NCI-H2107 (cell line): Measurements from ENCODE around the gene MSRB1.
A peak's percentile ranks its signal among the peaks of the same experiment; 100 is the strongest.
"Not testable (repeated sequence)": the region's sequence is repeated elsewhere in the genome, so short reads cannot be mapped to it uniquely, and the experiment has no call there.

Experiments used
- DNase-seq: peaks from one replicate; lab custom pipeline; 2025; lab: John Stamatoyannopoulos, UW

Gene MSRB1

GRCh38 chr16:1960665-1961630, 17.9 kb upstream of the MSRB1 start:
- DNase-seq = no peak

DNA sequence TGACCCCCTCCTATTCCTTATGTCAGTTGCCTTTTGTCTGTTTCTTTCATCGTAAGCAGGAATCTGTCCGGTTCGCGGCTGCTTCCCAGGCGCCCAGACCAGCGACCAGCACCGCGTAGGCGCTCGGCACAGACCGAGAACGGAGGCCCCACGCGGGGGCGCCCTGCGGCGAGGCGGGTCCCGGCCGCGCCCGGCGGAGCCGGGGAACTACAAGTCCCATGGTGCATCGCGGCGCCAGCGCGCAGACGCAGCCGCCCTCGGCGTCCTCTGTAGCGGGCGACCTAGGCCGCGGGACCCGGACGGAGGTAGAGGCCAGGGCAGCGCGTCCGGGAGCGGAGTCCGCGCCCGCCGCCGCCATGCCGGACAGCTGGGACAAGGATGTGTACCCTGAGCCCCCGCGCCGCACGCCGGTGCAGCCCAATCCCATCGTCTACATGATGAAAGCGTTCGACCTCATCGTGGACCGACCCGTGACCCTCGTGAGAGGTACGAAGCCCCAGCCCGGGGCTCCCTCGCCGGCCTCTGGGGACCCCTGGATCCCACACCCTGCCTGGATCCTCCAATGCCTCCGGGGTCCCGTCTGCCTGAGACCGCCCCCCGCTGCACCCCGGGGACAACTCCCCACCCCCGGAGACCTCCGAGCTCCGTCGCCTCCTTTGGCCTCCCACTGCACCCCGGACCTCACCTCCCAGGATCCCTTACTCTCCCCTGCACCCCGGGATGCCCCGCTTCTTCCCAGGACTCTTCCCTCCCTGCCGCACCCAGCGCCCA, 16.5 kb upstream of the MSRB1 start, which contains the start of gene NDUFB10:
TSS of gene NDUFB10 (plus strand) at position 270 of the 771 bp plus-strand sequence. CDS start at position 357, 87 bp downstream.
- peak; percentile 68 for DNase-seq

DNA sequence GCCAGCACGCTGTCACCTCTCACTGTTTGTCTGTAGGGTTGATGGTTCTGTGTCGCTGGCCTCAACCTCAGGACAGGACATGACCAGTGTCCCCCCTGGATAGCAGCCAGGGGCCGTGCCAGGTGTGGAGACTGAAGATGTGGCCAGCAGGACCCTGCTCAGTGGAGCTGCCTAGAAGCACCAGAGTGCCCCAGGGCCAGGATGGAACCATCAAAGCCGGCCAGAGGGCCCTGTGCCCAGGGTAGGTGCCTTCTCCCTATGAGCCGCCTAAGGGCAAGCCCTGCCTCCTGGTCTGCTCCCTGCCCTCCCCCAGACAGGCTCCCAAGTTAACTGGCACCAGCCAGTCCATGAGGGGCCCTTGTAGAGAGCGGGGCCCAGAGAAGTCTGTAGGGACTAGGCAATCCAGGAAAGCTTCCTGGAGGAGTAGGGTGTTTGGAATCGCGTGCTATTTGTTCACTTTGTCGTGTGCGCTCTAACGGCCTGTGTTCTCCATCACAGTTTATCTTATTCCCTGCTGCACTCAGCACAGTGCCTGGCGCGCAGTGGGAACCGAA, 15.8 kb upstream of the MSRB1 start:
- DNase-seq = no peak

DNA sequence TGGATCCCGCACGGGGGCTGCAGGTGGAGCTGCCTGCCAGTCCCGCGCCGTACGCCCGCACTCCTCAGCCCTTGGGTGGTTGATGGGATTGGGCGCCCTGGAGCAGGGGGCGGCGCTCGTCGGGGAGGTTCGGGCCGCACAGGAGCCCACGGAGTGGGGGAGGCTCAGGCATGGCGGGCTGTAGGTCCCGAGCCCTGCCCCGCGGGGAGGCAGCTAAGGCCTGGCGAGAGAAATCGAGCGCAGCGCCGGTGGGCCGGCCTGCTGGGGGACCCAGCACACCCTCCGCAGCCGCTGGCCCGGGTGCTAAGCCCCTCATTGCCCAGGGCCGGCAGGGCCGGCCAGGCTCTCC, 15.1 kb upstream of the MSRB1 start:
- not testable (repeated sequence) for DNase-seq

DNA sequence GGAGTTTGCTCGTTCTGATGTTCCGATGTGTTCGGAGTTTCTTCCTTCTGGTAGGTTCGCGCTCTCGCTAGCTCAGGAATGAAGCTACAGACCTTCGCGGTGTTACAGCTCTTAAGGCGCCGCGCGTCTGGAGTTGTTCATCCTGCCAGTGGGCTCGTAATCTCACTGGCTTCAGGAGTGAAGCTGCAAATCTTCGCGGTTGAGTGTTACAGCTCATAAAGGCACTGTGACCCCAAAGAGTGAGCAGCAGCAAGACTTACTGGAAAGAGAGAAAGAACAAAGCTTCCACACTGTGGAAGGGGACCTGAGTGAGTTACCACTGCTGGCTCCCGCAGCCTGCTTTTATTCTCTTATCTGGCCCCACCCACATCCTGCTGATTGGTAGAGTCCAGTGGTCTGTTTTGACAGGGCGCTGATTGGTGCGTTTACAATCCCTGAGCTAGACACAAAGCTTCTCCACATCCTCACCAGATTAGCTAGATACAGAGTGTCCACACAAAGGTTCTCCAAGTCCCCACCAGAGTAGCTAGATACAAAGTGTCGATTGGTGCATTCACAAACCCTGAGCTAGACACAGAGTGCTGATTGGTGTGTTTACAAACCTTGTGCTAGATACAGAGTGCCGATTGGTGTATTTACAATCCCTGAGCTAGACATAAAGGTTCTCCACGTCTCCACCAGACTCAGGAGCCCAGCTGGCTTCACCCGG, 14.6 kb upstream of the MSRB1 start:
- not testable (repeated sequence) for DNase-seq

DNA sequence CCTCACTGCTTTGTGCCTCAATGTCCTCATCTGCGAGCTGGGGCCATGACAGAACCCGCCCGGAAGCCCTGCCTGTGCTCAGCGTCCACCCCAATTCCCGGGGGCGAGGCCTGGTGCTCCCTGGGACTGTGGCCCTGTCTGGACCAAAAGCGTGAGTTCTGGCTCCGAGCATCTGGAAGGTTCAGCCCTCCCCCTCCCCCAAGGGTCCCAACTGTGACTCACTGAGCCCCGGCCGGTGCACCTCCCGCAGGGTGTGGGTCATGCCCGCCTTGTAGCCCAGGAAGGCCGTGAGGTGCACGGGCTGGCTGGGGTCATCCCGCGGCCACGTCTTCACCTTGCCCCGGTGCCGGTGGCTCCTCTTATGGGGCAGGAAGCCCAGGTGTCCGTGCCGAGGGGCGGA, 10.7 kb upstream of the MSRB1 start:
- DNase-seq = no peak

- no peak for DNase-seq
Observed at GRCh38 chr16:1950559-1950958, 7.6 kb upstream of the MSRB1 start.

GRCh38 chr16:1950047-1950446, 7.0 kb upstream of the MSRB1 start:
- DNase-seq = no peak

DNA sequence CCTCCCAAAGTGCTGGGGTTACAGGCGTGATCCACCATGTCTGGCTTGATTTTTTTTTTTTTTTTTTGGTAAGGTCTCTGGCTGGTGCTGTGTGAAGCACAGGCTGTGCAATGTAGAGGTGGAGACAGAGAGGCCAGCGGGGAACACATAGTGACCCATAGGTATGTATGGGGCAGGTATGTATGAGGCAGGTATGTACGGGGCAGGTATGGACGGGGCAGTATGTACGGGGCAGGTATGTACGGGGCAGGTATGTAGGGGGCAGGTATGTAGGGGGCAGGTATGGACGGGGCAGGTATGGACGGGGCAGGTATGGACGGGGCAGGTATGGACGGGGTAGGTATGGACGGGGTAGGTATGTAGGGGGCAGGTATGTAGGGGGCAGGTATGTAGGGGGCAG, 6.5 kb upstream of the MSRB1 start:
- DNase-seq = no peak

- DNase-seq = no peak
Observed at GRCh38 chr16:1947369-1947670, 4.3 kb upstream of the MSRB1 start.

- DNase-seq = no peak
Observed at GRCh38 chr16:1946495-1947368, 3.7 kb upstream of the MSRB1 start.

GRCh38 chr16:1945559-1946391, 2.8 kb upstream of the MSRB1 start:
- no peak for DNase-seq

- no peak for DNase-seq
Observed at GRCh38 chr16:1944612-1945199, 1.7 kb upstream of the MSRB1 start.

DNA sequence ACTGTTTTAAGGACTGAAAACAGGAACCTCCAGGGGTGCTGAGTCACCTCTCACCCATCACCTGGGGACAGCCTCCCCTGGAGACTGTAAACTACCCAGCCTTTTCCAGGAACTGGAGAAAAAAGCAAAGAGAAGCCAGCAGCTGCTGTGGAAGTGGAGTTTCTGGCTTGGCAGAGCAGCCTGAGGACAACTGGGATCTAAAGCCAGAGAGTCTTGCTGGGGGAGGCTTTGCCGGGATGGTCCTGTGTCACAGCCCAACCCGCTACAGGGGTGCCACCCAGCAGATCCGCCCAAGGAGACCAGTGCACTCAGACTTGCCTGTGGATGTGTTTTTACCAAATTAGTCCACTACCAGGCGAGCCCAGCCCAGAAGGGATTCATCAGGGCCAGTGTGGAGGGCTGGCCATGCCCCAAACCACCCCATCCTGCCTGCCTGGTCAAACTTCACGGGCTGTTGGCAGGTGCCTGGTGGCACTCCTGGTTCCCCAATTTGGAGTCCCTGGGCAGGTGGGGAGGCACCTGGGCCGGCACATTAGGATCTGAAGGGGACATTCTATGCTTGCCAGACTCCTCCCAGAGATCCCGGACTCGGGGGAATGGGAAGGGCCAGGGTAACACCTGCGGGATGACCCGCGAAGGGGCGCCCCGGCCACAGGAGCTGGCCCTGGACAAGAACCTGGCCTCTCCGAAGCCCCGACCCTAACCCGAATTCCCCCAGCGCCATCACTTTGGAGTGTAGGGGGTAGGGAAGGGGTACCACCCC, 771 bp downstream of the MSRB1 start:
- DNase-seq = no peak

DNA sequence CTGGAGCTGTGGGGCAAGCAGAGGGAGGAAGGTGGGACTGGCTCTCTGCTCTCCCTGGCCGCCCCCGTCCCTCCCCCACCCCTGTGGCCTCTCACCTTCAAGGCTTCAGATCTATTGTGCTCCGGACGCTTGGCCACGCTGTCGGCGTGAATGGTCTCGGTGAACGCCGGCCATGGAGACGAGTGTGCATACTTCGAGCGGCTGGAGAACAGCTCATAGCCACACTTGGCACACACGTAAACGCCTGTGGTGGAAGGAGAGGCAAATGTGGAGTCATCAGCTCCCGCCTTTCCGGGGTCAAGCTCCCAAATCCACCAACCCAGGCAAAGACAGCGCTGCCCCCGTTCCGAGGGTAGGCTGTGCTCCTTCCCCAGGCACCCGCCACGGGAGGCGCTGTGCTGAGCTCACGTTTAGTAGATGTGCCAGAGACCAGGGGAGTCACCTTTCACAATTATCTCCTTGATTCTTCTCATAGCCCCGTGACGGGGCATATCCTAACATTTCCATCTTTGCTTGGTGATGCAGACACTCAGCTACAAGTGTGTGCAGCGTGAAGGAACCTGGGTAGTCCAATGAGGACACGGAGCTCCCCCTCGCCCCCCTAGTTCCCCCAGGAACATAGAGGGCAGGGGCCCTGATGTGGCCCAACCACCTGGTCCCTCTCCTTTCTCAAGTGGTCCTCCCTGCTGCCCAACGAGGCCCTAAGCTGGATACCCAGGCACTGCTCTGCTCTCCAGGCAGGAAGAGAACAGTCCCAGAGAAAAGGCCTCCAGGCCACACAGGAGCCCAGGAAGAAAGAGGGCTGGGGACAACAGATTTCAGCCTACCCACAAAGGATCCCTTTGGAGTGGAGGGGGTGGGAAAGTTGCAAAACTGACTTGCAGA, 1.6 kb downstream of the MSRB1 start:
- DNase-seq = no peak

GRCh38 chr16:1940273-1941161, 2.5 kb downstream of the MSRB1 start:
- DNase-seq = no peak

- DNase-seq = not testable (repeated sequence)
Observed at GRCh38 chr16:1939833-1940232, 3.2 kb downstream of the MSRB1 start.
